ENCODE measurements around the gene MED12L.

Gene MED12L

GRCh38 chr3:151477591-151478334 lies 392.3 kb downstream of the MED12L start:
- no peak for DNase-seq

DNA sequence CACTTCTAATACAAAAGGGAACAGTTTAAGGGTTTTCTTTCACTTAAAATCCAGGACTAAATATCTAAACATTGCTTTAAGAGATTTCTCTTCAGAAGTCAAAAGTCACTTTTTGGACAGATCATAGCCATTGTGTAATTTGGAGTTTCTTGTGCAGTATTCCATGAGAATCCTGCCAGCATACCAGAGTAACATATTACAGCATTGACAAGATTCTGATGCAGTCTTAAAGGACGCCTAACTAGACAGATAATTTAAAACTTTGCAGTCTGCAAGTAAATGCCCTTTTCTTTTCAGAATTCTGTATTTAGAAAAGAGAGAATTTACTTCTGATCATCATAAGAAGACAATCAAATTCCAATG lies 392.9 kb downstream of the MED12L start:
- no peak for DNase-seq

- no peak for DNase-seq
Observed at GRCh38 chr3:151479452-151479851, 394.0 kb downstream of the MED12L start.

GRCh38 chr3:151480492-151480891 lies 395.0 kb downstream of the MED12L start:
- no peak for DNase-seq

DNA sequence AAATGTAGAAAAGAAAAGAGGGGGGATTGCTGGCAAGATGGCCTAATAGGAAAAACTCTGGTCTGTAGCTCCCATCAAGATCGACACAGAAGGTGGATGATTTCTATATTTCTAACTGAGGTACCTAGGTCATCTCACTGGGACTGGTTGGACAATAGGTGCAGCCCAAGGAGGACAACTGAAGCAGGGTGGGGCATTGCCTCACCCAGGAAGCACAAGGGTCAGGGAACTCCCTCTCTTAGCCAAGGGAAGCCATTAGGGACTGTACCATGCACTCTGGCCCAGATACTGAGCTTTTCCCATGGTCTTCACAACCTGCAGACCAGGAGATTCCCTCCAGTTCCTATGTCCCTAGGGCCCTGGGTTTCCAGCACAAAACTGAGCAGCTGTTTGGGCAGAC lies 398.0 kb downstream of the MED12L start:
- no peak for DNase-seq

GRCh38 chr3:151483961-151484520 lies 398.6 kb downstream of the MED12L start:
- DNase-seq, result no peak
